ENCODE measurements around the gene GAGE10. TPM values are rescaled to one million over a fixed set of nuclear protein-coding genes. Genes with fewer than 3 reads are reported as not detected.

The GAGE10 gene
- total RNA-seq (2014; rRNA removed; shearing (Covaris generic)) (not detected in 2 replicates), total RNA-seq (2022) (not detected in 2 replicates), Bru-seq, nascent RNA (percentile 7 among the genes with signal in this experiment), BruChase-seq, experiment 1, labeled RNA remaining after a 6-hour chase (percentile 14 among the genes with signal in this experiment), BruChase-seq, experiment 2, labeled RNA remaining after a 2-hour chase (percentile 17 among the genes with signal in this experiment)
- long read RNA-seq = 0 reads

GRCh38 chrX:49303346-49303745 lies at the start of gene GAGE10:
Gene GAGE10 (plus strand): TSS chrX:49303646. CDS start chrX:49304860, 1,214 bp downstream.
- Histone ChIP-seq H3K27ac (ENCODE audit: low read depth, low read length, poor library complexity, severe bottlenecking) (no peak within 1 kb of the TSS), H3K79me2 (ENCODE audit: insufficient read depth, low read depth, low read length) (no peaks in the 10 kb centered on the region), H4K20me1 (ENCODE audit: insufficient read depth, low read length) (no peaks in the 10 kb centered on the region), H2AFZ (ENCODE audit: low read length) (no peak within 1 kb of the TSS), H3K4me1 (ENCODE audit: insufficient read depth, low read length, poor library complexity, severe bottlenecking) (no peaks in the 10 kb centered on the region), H3K9me2 (ENCODE audit: insufficient read depth, low read length) (no peaks in the 10 kb centered on the region), H3K36me3 (ENCODE audit: insufficient read depth, low read length) (no peaks in the 10 kb centered on the region), H3K4me2 (ENCODE audit: low read length) (no peak within 1 kb of the TSS), H3K4me3 (ENCODE audit: low read depth, low read length, poor library complexity, severe bottlenecking) (no peak within 1 kb of the TSS), H3K9me3 (ENCODE audit: low read length) (no peaks in the 10 kb centered on the region)
- no peak for DNase-seq (ENCODE audit: low spot score)
- TF ChIP-seq EZH2phosphoT487 (IDR thresholded peaks at IDR 0.05; ENCODE audit: borderline replicate concordance, low read depth, low read length) = no peak
- no TSS peak for BruUV-seq (replicated peaks)
- CTCF ChIA-PET (ENCODE audit: unreplicated experiment) = no interaction called here
- POLR2A ChIA-PET = no interaction called here
- intact Hi-C loops (cut with micrococcal nuclease; ENCODE audit: unreplicated experiment) = no loop called here

- Histone ChIP-seq H3K27ac (ENCODE audit: low read depth, low read length, poor library complexity, severe bottlenecking) (no peak overlapping the region), H3K9me2 (ENCODE audit: insufficient read depth, low read length) (no peaks in the 10 kb centered on the region), H3K4me2 (ENCODE audit: low read length) (no peak overlapping the region), H3K4me1 (ENCODE audit: insufficient read depth, low read length, poor library complexity, severe bottlenecking) (peaks cover 7% of the 10 kb centered on the region), H3K9me3 (ENCODE audit: low read length) (no peaks in the 10 kb centered on the region), H3K79me2 (ENCODE audit: insufficient read depth, low read depth, low read length) (no peaks in the 10 kb centered on the region), H2AFZ (ENCODE audit: low read length) (no peak overlapping the region), H4K20me1 (ENCODE audit: insufficient read depth, low read length) (no peaks in the 10 kb centered on the region), H3K4me3 (ENCODE audit: low read depth, low read length, poor library complexity, severe bottlenecking) (no peak overlapping the region), H3K36me3 (ENCODE audit: insufficient read depth, low read length) (no peaks in the 10 kb centered on the region)
- POLR2A ChIA-PET = no interaction called here
- CTCF ChIA-PET (ENCODE audit: unreplicated experiment) = no interaction called here
- intact Hi-C loops (cut with micrococcal nuclease; ENCODE audit: unreplicated experiment) = no loop called here
- DNase-seq (ENCODE audit: low spot score) = no peak
- BruUV-seq (replicated peaks) = no TSS peak
- TF ChIP-seq CTCF (conservative IDR thresholded peaks at IDR 0.05; ENCODE audit: low read length) (no peak), EZH2phosphoT487 (IDR thresholded peaks at IDR 0.05; ENCODE audit: borderline replicate concordance, low read depth, low read length) (no peak)
These were observed 48.8 kb upstream of the GAGE10 start for GRCh38 chrX:49254639-49255038.

GRCh38 chrX:49256268-49256995 lies 47.0 kb upstream of the GAGE10 start:
- ChIA-PET CTCF (ENCODE audit: unreplicated experiment) (no interaction called here), POLR2A (interaction anchor here (0.6 to 1.4 kb wide), 3 partner anchors 11 to 427 kb away, joined by 3 to 4 read pairs (median 3); no protein-coding TSS in a partner anchor)
- no peak overlapping the region for H3K4me3 ChIP-seq (ENCODE audit: low read depth, low read length, poor library complexity, severe bottlenecking)
- BruUV-seq (replicated peaks) = no TSS peak
- no peak overlapping the region for H2AFZ ChIP-seq (ENCODE audit: low read length)
- no peaks in the 10 kb centered on the region for H3K79me2 ChIP-seq (ENCODE audit: insufficient read depth, low read depth, low read length)
- no peaks in the 10 kb centered on the region for H3K36me3 ChIP-seq (ENCODE audit: insufficient read depth, low read length)
- H4K20me1 ChIP-seq (ENCODE audit: insufficient read depth, low read length) = no peaks in the 10 kb centered on the region
- no peak overlapping the region for H3K4me2 ChIP-seq (ENCODE audit: low read length)
- H3K27ac ChIP-seq (ENCODE audit: low read depth, low read length, poor library complexity, severe bottlenecking) = no peak overlapping the region
- TF ChIP-seq EZH2phosphoT487 (IDR thresholded peaks at IDR 0.05; ENCODE audit: borderline replicate concordance, low read depth, low read length) (no peak), CTCF (conservative IDR thresholded peaks at IDR 0.05; ENCODE audit: low read length) (no peak)
- intact Hi-C loops (cut with micrococcal nuclease; ENCODE audit: unreplicated experiment) = no loop called here
- H3K9me3 ChIP-seq (ENCODE audit: low read length) = no peaks in the 10 kb centered on the region
- DNase-seq (ENCODE audit: low spot score) = no peak
- H3K4me1 ChIP-seq (ENCODE audit: insufficient read depth, low read length, poor library complexity, severe bottlenecking) = peaks cover 7% of the 10 kb centered on the region
- no peaks in the 10 kb centered on the region for H3K9me2 ChIP-seq (ENCODE audit: insufficient read depth, low read length)

Data from OCI-LY7 (cell line).